ENCODE results near the gene NSMF. TPM values are rescaled to one million over a fixed set of nuclear protein-coding genes. Genes with fewer than 3 reads are reported as not detected.

The NSMF gene
- total and polyA plus RNA-seq, 2 of the 4 experiments (the other 2 are of a cell fraction) = 7.7 to 40.9 TPM

- BruUV-seq (replicated peaks) = no TSS peak
- Histone ChIP-seq H4K5ac (ENCODE audit: low read depth, low read length) (no peak overlapping the region), H3K27me3 (ENCODE audit: control insufficient read depth, insufficient read depth, low read length) (no peaks in the 10 kb centered on the region), H3K23ac (ENCODE audit: low read depth, low read length) (no peak overlapping the region), H2AK5ac (ENCODE audit: low read depth, low read length) (no peak overlapping the region), H3K18ac (ENCODE audit: low read depth, low read length) (no peak overlapping the region), H2BK5ac (ENCODE audit: low read depth, low read length, poor library complexity, severe bottlenecking) (no peak overlapping the region), H2BK120ac (ENCODE audit: low read depth, low read length) (no peak overlapping the region), H4K8ac (ENCODE audit: low read depth in 2 of 2, low read length in 2 of 2) (no peak overlapping the region), H3K4ac (ENCODE audit: low read depth, low read length) (no peak overlapping the region), H4K20me1 (ENCODE audit: insufficient read depth, low read length) (no peaks in the 10 kb centered on the region), H3K56ac (ENCODE audit: extremely low read depth, insufficient read depth, low read length) (no peak overlapping the region), H3K4me1 (ENCODE audit: control insufficient read depth, insufficient read depth, low read length) (peaks cover 5% of the 10 kb centered on the region), H3K14ac (replicated peaks; ENCODE audit: low read depth, low read length) (no peak overlapping the region), H2BK15ac (ENCODE audit: low read depth, low read length) (no peak overlapping the region), H3K36me3 (ENCODE audit: control insufficient read depth, insufficient read depth, low read length) (no peaks in the 10 kb centered on the region), H2AFZ (replicated peaks; ENCODE audit: low read length, poor library complexity) (no peak overlapping the region), H3K4me2 (ENCODE audit: low read depth, low read length) (no peak overlapping the region), H2BK20ac (ENCODE audit: low read depth, low read length) (no peak overlapping the region), H4K91ac (ENCODE audit: insufficient read depth, low read depth, low read length) (no peak overlapping the region), H3K79me1 (ENCODE audit: low read depth in 1 of 2, low read length in 2 of 2) (no peaks in the 10 kb centered on the region), H3K9me1 (ENCODE audit: insufficient read depth, low read length) (no peaks in the 10 kb centered on the region), H2AK9ac (replicated peaks; ENCODE audit: low read depth, low read length, poor library complexity) (no peak overlapping the region), H3K4me3 (ENCODE audit: insufficient read depth, low read depth, low read length) (no peak overlapping the region), H3K27ac (ENCODE audit: insufficient read depth, low read length) (no peak overlapping the region), H3K9ac (ENCODE audit: low read depth, low read length) (no peak overlapping the region), H3K9me3 (ENCODE audit: control insufficient read depth, insufficient read depth, low read length) (no peaks in the 10 kb centered on the region)
- POLR2A ChIA-PET (ENCODE audit: unreplicated experiment) = no interaction called here
- in situ Hi-C loops (cut with MboI; ENCODE audit: low sequenced_read_pairs) = no loop called here
- CTCF ChIA-PET = no interaction called here
- dilution Hi-C loops (cut with HindIII; ENCODE audit: low sequenced_read_pairs, unreplicated experiment) = no loop called here
- DNase-seq (no peak), ATAC-seq (ENCODE audit: low read depth) (no peak)
- TF ChIP-seq RCOR1 (IDR thresholded peaks at IDR 0.05; ENCODE audit: insufficient replicate concordance, low read length) (no peak), USF2 (IDR thresholded peaks at IDR 0.05; ENCODE audit: low read depth, low read length) (no peak), CEBPB (IDR thresholded peaks at IDR 0.05; ENCODE audit: low read depth, low read length) (no peak), FOS (IDR thresholded peaks at IDR 0.05; ENCODE audit: low read depth, low read length) (no peak), CHD1 (IDR thresholded peaks at IDR 0.05; ENCODE audit: low read depth, low read length) (no peak), SMC3 (IDR thresholded peaks at IDR 0.05; ENCODE audit: low read depth, low read length) (no peak), MAZ (IDR thresholded peaks at IDR 0.05; ENCODE audit: borderline replicate concordance, low read depth, low read length) (no peak), POLR2A (IDR thresholded peaks at IDR 0.05; ENCODE audit: low read depth, low read length) (no peak), BHLHE40 (IDR thresholded peaks at IDR 0.05; ENCODE audit: low read depth, low read length) (no peak), RFX5 (IDR thresholded peaks at IDR 0.05; ENCODE audit: low read depth, low read length) (no peak), ELK1 (IDR thresholded peaks at IDR 0.05; ENCODE audit: borderline replicate concordance, low read depth, low read length) (no peak)
- intact Hi-C loops (cut with micrococcal nuclease) = no loop called here
- 87% methylated on average over 17 of the region's 26 CpGs; no CpG with 5 or more reads in 1 of the 2 experiments for WGBS, 2 experiments (ENCODE audit: extremely low coverage in 2 of 2, insufficient read length in 1 of 2)
Measured at GRCh38 chr9:137433916-137434431, 25.2 kb downstream of the NSMF start.

All from IMR-90 (cell line).